Fibroblast of skin of back (primary cell): Measurements from ENCODE around the gene POTEJ. TPM values are rescaled to one million over a fixed set of nuclear protein-coding genes. Genes with fewer than 3 reads are reported as not detected.
"Not testable (repeated sequence)": the region's sequence is repeated elsewhere in the genome, so short reads cannot be mapped to it uniquely, and the experiment has no call there.

Source experiments
- DNase-seq: peaks from one replicate; pipeline ENCODE4 v3.0.0-alpha.2; 2013
- polyA plus RNA-seq, 2 experiments: library from polyadenylated mRNA; unstranded; fragments of 120-200 nt; gene quantifications; one replicate each; pipeline ENCODE4 v1.2.1, GENCODE V29; 2013; ENCODE audit not compliant: insufficient read length in 2 of 2

Gene POTEJ
- polyA plus RNA-seq (2013, experiment 1 of 2; ENCODE audit: insufficient read length), result not detected
- not detected for polyA plus RNA-seq (2013, experiment 2 of 2; ENCODE audit: insufficient read length)

DNA sequence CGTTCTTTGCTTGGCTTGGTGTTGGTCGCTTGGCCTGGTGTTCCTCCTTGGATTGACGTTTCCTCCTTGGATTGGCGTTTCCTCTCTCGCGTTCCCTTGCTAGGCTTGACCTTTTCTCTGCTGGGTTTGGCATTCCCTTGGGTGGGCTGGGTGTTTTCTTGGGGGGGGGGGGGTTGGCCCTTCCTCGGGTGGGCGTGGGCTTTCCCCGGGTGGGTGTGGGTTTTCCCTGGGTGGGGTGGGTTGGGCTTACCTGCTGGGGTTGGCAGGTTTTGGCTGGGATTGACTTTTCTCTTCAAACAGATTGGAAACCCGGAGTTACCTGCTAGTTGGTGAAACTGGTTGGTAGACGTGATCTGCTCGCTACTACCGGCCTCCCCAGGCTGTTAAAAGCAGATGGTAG lies at the start of gene POTEJ:
Gene POTEJ, plus strand, starts transcription at position 301 of the 400 bp plus-strand sequence. Its CDS starts 93 bp downstream, at position 394.
- not testable (repeated sequence) for DNase-seq

DNA sequence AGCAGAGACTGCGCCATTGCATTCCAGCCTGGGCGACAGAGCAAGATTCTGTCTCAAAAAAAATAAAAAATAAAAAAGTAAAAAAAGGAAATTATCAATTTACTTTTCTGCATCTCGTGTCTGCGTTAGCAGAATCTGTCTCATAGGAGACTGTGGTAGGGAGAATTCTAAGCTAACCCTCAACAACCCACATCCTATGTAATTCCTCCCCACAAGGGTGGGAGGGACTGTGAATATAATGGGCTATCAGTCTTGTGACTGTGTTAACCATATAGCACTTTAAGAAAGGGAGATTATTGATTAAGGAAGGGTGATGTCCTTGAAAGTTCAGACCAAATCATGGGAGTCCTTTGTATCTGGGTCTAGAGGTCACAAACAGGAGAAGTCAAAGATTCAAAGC lies 45.1 kb upstream of the POTEJ start:
- not testable (repeated sequence) for DNase-seq

- not testable (repeated sequence) for DNase-seq
Observed at GRCh38 chr2:130571929-130572328, 39.3 kb upstream of the POTEJ start.

DNA sequence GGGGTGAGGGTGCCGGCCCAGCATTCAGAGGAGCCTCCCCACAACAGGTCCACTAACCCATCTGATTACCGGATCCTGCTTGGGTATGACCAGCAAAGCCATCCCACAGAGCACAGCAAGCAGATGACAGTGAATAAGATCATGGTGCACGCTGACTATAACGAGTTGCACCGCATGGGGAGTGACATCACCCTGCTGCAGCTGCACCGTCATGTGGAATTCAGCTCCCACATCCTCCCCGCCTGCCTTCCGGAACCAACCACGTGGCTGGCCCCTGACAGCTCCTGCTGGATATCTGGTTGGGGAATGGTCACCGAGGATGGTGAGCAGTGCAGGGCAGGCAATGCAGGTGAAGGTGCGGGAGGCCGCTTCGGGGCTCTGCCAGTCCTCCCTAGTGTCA lies 37.0 kb upstream of the POTEJ start:
- DNase-seq, result not testable (repeated sequence)

GRCh38 chr2:130576209-130576784 lies 34.9 kb upstream of the POTEJ start:
- DNase-seq, result not testable (repeated sequence)

DNA sequence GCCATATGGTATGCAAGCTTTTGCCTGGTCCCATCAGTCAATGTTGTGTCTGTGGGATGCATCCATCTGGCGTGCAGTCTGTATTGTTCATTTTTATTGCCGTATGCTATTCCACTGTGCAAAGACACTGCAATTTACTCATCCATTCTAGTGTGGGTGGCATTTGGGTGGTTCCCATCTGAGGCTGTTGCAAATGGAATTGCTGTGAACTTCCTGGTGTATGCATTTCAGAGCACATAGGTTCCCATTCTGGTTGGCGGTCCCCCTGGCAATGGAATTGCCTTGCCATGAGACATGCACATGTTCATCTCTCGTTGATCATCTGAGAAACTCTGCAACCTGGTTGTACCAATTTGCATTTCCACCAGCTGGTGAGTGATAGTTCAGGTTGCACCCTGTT lies 33.7 kb upstream of the POTEJ start:
- DNase-seq, result not testable (repeated sequence)

GRCh38 chr2:130579121-130579520 lies 32.1 kb upstream of the POTEJ start:
- DNase-seq, result not testable (repeated sequence)

DNA sequence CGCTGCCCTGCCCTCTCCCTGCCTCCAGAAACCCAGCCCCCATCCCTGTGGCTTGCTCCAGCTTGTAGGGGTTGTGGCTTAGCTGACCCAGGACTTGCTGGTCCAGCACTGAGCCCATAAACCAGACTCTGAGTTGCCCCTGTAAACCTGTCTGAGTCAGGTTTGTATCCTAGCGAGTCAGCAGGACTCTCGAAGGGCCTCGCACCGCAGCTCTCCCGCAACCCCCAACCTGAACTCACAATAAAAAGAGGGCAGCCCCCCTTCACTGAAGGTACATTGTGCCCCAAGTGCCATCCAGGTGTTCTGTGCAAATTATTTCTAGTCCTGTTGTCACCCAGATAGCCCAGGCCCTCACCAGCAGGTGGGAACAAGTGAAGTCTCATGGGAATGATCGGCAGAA lies 29.7 kb upstream of the POTEJ start:
- DNase-seq, result not testable (repeated sequence)

- DNase-seq, result not testable (repeated sequence)
Observed at GRCh38 chr2:130582970-130583369, 28.3 kb upstream of the POTEJ start.

GRCh38 chr2:130583582-130583981 lies 27.7 kb upstream of the POTEJ start:
- not testable (repeated sequence) for DNase-seq

GRCh38 chr2:130584726-130585125 lies 26.5 kb upstream of the POTEJ start:
- DNase-seq, result not testable (repeated sequence)

DNA sequence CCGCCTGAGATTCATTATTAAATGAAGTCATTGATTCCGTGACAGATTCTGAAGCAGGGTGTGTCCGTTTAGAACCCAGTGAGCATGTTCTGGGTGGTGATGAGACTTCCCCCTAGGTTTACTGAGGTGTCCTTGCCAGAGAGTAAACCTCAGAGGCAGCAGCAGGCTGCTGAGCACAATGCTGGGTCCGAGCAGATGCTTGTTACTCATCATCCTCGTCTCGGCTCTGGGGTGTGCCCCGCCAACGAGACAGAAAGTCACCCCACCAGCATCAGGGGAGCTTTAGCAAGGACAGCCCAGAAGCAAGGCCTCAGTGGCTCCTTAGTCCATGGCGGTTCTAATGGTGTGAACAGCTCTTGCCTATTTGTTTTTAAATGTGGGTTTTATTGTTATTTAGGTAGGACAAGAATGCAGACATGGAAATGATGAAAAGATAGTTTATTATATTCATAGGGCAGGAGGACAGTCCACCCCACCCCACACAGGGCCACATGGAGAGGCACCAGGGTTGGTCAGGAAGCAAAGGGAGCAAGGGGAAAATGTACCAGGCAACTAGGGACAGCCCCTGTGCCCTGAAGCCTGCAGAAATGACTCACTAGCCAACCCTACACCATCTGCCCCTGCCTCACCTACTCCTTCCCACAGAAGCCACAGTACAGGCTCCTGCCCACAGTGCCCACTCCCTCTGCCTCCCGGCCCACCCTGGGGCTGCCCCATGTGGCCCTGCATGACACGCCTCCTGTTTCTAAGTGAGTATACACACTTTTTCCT lies 22.4 kb upstream of the POTEJ start:
- not testable (repeated sequence) for DNase-seq

DNA sequence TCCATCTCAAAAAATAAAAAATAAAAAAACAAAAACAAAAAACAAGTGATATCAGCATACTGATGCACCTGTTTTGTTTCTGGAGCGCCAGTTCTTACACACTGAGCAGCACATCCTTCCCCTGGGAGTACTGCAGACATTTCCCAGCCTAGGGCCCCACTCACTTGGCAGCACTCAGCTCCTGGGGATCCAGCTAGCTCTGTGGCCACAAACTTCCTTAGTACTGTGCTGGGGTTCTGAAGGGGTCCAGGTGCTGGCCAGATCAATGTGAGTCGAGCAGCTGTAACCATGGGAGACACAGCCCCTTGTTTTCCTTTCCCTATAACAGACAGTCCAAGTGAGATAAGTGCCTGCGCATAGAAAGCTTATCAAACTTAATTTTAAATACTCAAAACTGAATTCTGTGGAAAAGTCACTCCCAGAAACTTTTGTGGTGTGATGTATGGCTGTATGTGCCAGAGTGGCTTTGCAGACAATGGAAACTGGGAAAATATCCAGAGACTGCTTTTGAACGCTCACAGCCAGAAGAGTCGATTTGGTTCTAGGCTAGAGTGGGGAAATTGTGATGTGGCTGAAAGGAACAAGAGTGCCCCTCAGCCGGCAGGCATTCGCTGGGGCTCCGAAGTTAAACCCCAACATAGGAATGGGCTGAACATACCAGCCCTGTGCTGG lies 20.9 kb upstream of the POTEJ start:
- DNase-seq, result not testable (repeated sequence)

DNA sequence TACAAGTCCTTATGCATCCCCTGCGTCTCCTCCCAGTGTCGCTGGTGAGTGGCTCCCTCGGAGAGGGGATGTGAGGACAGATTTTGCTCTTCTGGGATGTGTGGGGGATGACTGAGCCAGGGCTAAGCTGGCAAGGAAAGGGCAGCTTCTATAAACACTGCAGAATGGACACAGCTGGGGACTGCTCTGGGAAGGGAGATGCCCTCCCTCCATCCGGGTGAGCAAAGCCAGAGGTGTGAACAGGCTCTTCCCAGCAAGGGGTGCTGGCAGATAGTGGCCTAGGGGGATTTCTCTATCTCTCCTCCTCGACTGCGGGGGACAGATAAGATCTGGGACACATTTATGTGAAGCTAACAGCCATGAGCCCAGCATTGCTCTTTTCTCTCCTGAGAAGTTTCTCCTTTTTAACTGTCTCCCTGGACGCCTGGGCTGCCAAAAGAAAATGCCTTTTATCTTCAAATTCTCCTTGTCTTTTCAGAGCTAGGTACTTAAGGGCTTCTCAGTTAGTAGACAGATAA lies 20.3 kb upstream of the POTEJ start:
- DNase-seq, result not testable (repeated sequence)

DNA sequence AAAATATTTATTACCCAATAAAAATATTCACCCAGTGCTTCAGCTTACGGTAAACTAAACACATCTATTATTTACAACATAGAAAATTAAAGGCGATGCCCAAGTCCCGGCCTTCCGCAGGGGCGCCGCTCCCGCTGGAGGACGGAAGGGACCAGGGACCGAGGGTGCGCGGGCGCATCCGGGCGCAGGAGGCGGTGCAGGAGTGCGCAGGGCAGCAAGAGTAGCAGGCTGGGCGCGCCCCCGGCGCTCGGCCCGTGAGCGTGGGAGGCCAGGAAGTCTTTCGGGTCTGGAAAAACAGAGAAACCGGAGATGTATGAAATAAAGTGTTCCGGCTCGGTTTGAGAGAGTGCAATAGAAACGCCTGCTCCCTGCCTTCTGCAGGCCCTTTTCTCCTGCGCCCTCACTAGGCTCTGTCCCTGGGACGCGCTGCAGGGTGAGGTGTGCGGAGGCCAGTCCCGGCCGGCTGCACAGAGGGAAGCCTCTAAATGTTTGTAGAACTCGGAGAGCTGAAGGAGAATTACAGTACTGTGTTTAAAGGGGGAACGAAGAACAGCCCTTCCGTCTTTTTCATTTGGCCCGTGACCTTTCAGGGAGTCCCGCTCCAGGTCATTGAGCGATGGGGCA lies 18.3 kb upstream of the POTEJ start:
- not testable (repeated sequence) for DNase-seq

- not testable (repeated sequence) for DNase-seq
Observed at GRCh38 chr2:130594011-130594410, 17.2 kb upstream of the POTEJ start.

DNA sequence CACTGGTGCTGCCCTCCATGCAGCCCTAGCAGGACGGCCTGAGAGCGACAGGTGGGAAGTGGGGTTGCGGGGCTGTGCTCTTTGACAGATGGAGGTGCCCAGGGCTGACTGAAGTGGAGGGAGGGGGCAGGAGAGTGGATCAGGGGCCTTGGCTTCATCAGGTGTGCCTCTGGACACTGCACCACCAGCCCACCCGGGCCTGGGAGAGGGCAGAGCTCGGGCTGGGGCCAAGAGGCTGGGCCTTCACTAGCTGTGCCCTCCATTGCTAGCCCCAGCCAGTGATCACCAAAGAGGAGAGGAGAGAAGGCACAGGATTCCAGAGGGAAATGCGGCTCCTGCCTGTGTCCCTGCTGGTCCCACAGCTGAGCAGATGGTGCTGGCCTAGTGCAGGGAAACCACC lies 14.5 kb upstream of the POTEJ start:
- DNase-seq, result not testable (repeated sequence)

- not testable (repeated sequence) for DNase-seq
Observed at GRCh38 chr2:130597994-130598393, 13.2 kb upstream of the POTEJ start.

DNA sequence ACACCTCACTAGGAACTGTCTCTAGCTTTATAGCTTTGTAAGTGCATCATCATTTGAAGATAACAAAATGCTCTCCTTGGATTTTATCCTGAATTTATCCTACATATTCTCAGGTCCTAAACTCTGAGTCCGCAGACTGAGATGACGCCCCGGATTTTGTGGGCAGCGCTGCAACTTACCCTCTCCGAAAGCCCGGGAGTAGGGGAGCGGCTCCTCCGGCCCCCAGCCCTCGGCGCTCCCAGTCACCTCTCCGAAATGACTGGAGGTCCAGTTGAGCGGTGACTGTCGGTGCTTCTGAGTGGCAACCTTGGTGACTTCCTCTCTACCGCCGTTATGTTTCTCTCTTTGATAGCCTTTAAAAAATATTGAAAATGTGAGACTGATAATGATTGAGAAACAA lies 12.8 kb upstream of the POTEJ start:
- not testable (repeated sequence) for DNase-seq

- DNase-seq, result not testable (repeated sequence)
Observed at GRCh38 chr2:130599393-130599792, 11.8 kb upstream of the POTEJ start, which contains the start of gene CFC1. CFC1 (minus strand) TSS chr2:130599575; CDS start chr2:130599287, 288 bp downstream.

GRCh38 chr2:130599926-130600325 lies 11.3 kb upstream of the POTEJ start:
- not testable (repeated sequence) for DNase-seq

DNA sequence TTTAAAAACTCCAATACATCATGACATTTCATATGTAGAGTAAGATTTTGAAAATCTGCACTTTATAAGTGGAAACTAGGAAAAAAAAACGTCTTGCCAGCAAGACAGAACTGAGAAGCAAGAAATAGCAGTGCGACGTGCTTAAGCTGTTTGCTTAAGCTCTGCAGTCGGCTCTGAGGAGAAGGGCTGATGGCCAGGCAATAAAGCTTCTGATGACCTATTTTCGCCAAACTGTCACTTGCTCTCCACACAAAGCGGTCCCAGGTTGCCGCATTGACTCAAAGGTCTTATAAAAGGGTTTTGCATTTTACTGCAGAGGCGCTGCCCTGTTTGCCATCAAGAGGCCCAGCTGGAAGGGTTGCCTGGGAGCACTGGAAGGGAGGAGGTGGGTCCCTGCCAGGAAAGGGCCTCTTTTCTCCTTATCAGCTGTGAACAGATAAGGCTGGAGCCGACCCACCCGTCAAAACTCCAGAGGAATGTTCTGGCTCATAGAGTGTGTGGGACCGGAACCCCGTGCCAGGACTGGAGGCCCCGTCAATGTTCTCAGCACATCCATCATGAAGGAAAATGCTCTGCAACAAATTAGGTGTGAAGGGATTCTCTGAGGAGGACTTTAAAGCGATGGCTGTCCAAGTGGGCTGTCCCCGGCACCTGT lies 9.5 kb upstream of the POTEJ start:
- not testable (repeated sequence) for DNase-seq
